Stomach (tissue), 4 donors: ENCODE results near the gene IFNAR1.

Experiments
- POLR2A ChIP-seq, 4 donors: fragments of 450-650 bp; IDR thresholded peaks; one replicate each; pipeline ENCODE4 v1.6.1; 2016; ENCODE audit warnings: antibody characterized with exemption in 4 of 4, control low read depth in 2 of 4, mild to moderate bottlenecking in 1 of 4, moderate library complexity in 1 of 4
- TF ChIP-seq, protein P1 (sequence below), 7 experiments: fragments of 450-650 bp in 4 of 7; fragments of 200-600 bp in 3 of 7; sonication (generic) in 3 of 7; IDR thresholded peaks; one replicate each; pipeline ENCODE4 v1.5.1; 2016 to 2019; ENCODE audit warnings: antibody characterized with exemption in 7 of 7, control low read depth in 2 of 7, mild to moderate bottlenecking in 1 of 7

DNA sequence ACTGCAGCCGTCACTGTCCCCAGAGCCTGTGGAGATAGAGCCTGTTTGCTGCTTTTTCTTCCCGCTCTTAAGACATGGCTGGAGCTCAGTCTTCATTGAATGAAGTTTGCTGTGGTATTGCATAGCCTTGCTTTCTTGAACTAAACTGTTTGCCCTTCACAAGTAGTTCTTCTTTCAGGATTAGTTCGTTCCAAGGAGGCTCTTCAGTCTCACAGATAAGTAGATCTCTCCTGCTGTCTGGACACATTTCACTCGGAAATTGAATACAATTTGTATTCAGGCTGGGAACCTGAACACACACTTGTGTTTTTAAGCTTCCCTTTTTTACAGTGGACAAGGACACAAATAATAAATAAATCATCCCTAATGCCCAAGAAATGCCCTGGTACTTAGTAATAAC, 34.7 kb downstream of the IFNAR1 start:
- no peak for TF ChIP-seq POLR2A (IDR thresholded peaks at IDR 0.05)
- TF ChIP-seq, protein P1, sequence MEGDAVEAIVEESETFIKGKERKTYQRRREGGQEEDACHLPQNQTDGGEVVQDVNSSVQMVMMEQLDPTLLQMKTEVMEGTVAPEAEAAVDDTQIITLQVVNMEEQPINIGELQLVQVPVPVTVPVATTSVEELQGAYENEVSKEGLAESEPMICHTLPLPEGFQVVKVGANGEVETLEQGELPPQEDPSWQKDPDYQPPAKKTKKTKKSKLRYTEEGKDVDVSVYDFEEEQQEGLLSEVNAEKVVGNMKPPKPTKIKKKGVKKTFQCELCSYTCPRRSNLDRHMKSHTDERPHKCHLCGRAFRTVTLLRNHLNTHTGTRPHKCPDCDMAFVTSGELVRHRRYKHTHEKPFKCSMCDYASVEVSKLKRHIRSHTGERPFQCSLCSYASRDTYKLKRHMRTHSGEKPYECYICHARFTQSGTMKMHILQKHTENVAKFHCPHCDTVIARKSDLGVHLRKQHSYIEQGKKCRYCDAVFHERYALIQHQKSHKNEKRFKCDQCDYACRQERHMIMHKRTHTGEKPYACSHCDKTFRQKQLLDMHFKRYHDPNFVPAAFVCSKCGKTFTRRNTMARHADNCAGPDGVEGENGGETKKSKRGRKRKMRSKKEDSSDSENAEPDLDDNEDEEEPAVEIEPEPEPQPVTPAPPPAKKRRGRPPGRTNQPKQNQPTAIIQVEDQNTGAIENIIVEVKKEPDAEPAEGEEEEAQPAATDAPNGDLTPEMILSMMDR (IDR thresholded peaks at IDR 0.05), result no peak
